ENCODE measurements around the gene ATG3. TPM values are rescaled to one million over a fixed set of nuclear protein-coding genes. Genes with fewer than 3 reads are reported as not detected.

ATG3 gene
- total RNA-seq, 1 donor from 2014 or later: 73.3 TPM

DNA sequence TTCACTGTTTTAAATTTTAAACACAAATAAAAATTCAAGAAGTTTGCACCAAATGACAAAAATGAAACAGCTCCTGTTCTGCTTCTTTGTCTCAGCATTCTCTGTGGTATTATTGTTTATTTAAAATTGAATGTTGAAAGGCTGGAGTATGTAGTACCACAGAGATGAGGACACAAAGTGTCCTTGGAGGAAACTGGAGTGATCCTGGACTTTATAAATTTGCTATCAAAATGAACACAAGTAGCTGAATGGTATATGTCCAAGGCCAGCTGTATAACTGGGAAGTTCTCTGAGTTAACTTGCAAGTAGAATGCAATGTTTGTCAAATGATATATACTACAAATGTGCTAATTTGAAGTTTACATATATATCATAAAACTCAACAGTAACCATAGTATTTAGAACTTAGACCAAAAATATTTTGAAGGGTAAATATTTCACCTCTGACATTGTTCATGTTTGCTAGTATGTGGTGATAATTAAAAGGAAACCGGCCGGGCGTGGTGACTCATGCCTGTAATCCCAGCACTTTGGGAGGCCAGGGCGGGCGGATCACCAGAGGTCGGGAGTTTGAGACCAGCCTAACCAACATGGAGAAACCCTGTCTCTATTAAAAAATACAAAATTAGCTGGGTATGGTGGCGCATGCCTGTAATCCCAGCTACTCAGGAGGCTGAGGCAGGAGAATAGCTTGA, 74.8 kb downstream of the ATG3 start:
- H3K9me3 ChIP-seq: no peaks in the 10 kb centered on the region
- H3K4me3 ChIP-seq: no peak overlapping the region
- no peaks in the 10 kb centered on the region for H3K27me3 ChIP-seq
- intact Hi-C loops (cut with DNase I): no loop called here
- TF ChIP-seq CTCF (IDR thresholded peaks at IDR 0.05): no peak
- H3K4me1 ChIP-seq: no peaks in the 10 kb centered on the region
- H3K27ac ChIP-seq: no peak overlapping the region
- no peaks in the 10 kb centered on the region for H3K36me3 ChIP-seq
- DNase-seq (ENCODE audit: low spot score in 2 of 2): no peak

DNA sequence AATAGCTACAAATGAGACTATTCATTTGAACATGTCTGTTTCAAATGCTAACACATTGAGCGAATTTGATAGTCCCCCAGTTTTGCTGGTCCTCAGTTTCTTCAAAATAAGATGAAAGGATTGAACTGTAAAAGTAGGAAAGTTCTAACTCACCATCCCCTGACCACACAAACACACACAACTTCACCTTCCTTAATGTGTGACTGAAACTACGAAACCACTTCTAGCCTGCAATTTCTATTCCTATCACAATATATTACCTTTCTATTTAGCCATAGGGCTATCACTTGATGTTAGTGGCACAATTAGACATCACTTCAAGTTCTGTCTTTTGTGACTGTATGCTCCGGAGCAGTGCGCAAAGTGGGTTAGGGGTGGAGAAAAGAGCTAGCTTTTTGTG, 77.4 kb downstream of the ATG3 start:
- Histone ChIP-seq H3K4me3 (no peak overlapping the region), H3K27me3 (no peaks in the 10 kb centered on the region), H3K4me1 (no peaks in the 10 kb centered on the region), H3K36me3 (no peaks in the 10 kb centered on the region), H3K27ac (no peak overlapping the region), H3K9me3 (no peaks in the 10 kb centered on the region)
- intact Hi-C loops (cut with DNase I): no loop called here
- DNase-seq (ENCODE audit: low spot score in 2 of 2): no peak
- no peak for TF ChIP-seq CTCF (IDR thresholded peaks at IDR 0.05)

GRCh38 chr3:112482675-112483074, 79.1 kb downstream of the ATG3 start:
- H3K27ac ChIP-seq: no peak overlapping the region
- intact Hi-C loops (cut with DNase I): no loop called here
- no peak for DNase-seq (ENCODE audit: low spot score in 2 of 2)
- no peak overlapping the region for H3K4me3 ChIP-seq
- no peaks in the 10 kb centered on the region for H3K36me3 ChIP-seq
- no peaks in the 10 kb centered on the region for H3K9me3 ChIP-seq
- no peaks in the 10 kb centered on the region for H3K4me1 ChIP-seq
- TF ChIP-seq CTCF (IDR thresholded peaks at IDR 0.05): no peak
- H3K27me3 ChIP-seq: no peaks in the 10 kb centered on the region

Other genes with a start within 250 kb of the ATG3 start
- 3.6 TPM for gene CD200, start 228.8 kb downstream of the ATG3 start, total RNA-seq
- gene BTLA, start 62.5 kb downstream of the ATG3 start, total RNA-seq: not detected
- gene SLC35A5, start 83 bp upstream of the ATG3 start, total RNA-seq: 20.8 TPM
- gene CCDC80, start 79.2 kb upstream of the ATG3 start, total RNA-seq: 160 TPM

Measured in ascending aorta (tissue), 2 donors.